Lower leg skin (tissue), 3 donors: ENCODE data around the gene SPATA13.

ENCODE experiments used
- CTCF ChIP-seq, 3 donors: fragments of 450-650 bp; IDR thresholded peaks; one replicate each; pipeline ENCODE4 v1.5.1; 2016; ENCODE audit warnings: antibody characterized with exemption in 3 of 3, mild to moderate bottlenecking in 3 of 3, moderate library complexity in 2 of 3
- POLR2A ChIP-seq, 2 donors: fragments of 450-650 bp; IDR thresholded peaks; one replicate each; pipeline ENCODE4 v1.6.1; 2016 to 2017; ENCODE audit warnings: antibody characterized with exemption in 2 of 2, mild to moderate bottlenecking in 1 of 2, moderate library complexity in 1 of 2

- TF ChIP-seq POLR2A (IDR thresholded peaks at IDR 0.05) (no peak), CTCF (IDR thresholded peaks at IDR 0.05) (no peak)
Measured at GRCh38 chr13:24127116-24127631, 33.3 kb upstream of the SPATA13 start.
